Activated naive CD4-positive, alpha-beta T cell treated with anti-CD3 and anti-CD28 coated beads, Interleukin-2, amount 50 U/mL, for 16 hours (primary cell): Measurements from ENCODE around the gene DAPK1.
"Not testable (repeated sequence)": the region's sequence is repeated elsewhere in the genome, so short reads cannot be mapped to it uniquely, and the experiment has no call there.

Source experiments
- DNase-seq: peaks from one replicate; pipeline ENCODE4 v3.0.0-alpha.2; 2020

DAPK1 gene

GRCh38 chr9:87498811-87499360, 1.2 kb downstream of the DAPK1 start:
- no peak for DNase-seq

GRCh38 chr9:87499424-87500017, 1.9 kb downstream of the DAPK1 start:
- DNase-seq, result no peak

GRCh38 chr9:87500491-87501270, 3.0 kb downstream of the DAPK1 start:
- no peak for DNase-seq

- not testable (repeated sequence) for DNase-seq
These were observed 3.6 kb downstream of the DAPK1 start for GRCh38 chr9:87501271-87501656.

- DNase-seq, result no peak
These were observed 4.1 kb downstream of the DAPK1 start for GRCh38 chr9:87501806-87502205.

GRCh38 chr9:87502391-87503221, 4.9 kb downstream of the DAPK1 start:
- DNase-seq, result no peak

GRCh38 chr9:87503430-87503829, 5.8 kb downstream of the DAPK1 start:
- DNase-seq, result no peak

- DNase-seq, result no peak
These were observed 6.3 kb downstream of the DAPK1 start for GRCh38 chr9:87503927-87504326.

GRCh38 chr9:87504938-87505337, 7.3 kb downstream of the DAPK1 start:
- DNase-seq, result no peak

GRCh38 chr9:87505869-87506678, 8.4 kb downstream of the DAPK1 start:
- no peak for DNase-seq

- DNase-seq, result no peak
These were observed 9.9 kb downstream of the DAPK1 start for GRCh38 chr9:87507576-87507975.

GRCh38 chr9:87510252-87510683, 12.6 kb downstream of the DAPK1 start:
- no peak for DNase-seq

GRCh38 chr9:87512311-87512710, 14.6 kb downstream of the DAPK1 start:
- no peak for DNase-seq

GRCh38 chr9:87513161-87513560, 15.5 kb downstream of the DAPK1 start:
- DNase-seq, result no peak

- DNase-seq, result no peak
These were observed 16.3 kb downstream of the DAPK1 start for GRCh38 chr9:87513880-87514535.

- no peak for DNase-seq
These were observed 17.3 kb downstream of the DAPK1 start for GRCh38 chr9:87515006-87515405.

- DNase-seq, result no peak
These were observed 18.0 kb downstream of the DAPK1 start for GRCh38 chr9:87515588-87516221.

GRCh38 chr9:87516222-87516925, 18.7 kb downstream of the DAPK1 start:
- no peak for DNase-seq

- no peak for DNase-seq
These were observed 19.2 kb downstream of the DAPK1 start for GRCh38 chr9:87516926-87517290.

- DNase-seq, result no peak
These were observed 20.1 kb downstream of the DAPK1 start for GRCh38 chr9:87517732-87518131.
